NT2/D1 (cell line): ENCODE measurements around the gene RNGTT.
"Not testable (repeated sequence)": the region's sequence is repeated elsewhere in the genome, so short reads cannot be mapped to it uniquely, and the experiment has no call there.

Source experiments
- SUZ12 ChIP-seq: IDR thresholded peaks from 2 replicates; pipeline ENCODE4 v1.6.1; 2011; ENCODE audit not compliant: insufficient read length, insufficient read depth; ENCODE audit errors: extremely low read depth
- YY1 ChIP-seq: IDR thresholded peaks from 2 replicates; pipeline ENCODE4 v1.6.1; 2011; ENCODE audit not compliant: insufficient read length, insufficient read depth

DNA sequence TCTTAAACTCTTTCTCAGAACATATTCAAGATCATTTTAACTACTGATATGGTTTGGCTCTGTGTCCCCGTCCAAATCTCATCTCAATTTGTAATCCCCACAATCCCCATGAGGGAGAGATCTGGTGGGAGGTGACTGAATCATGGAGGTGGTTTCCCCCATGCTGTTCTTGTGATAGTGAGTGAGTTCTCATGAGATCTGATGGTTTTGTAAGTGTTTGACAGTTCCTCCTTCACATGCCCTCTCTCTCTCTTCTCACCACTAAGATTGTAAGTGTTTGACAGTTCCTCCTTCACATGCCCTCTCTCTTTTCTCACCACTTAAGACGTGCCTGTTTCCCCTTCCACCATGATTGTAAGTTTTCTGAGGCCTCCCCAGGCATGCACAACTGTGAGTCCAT, 56.3 kb downstream of the RNGTT start:
- not testable (repeated sequence) for TF ChIP-seq YY1, SUZ12
